Stimulated activated CD8-positive, alpha-beta memory T cell treated with anti-CD3 and anti-CD28 coated beads, Interleukin-2, amount 100 ng/mL, for 48 hours (primary cell): ENCODE measurements around the gene NUTM2E.
"Not testable (repeated sequence)": the region's sequence is repeated elsewhere in the genome, so short reads cannot be mapped to it uniquely, and the experiment has no call there.

Experiments used
- DNase-seq, 2 donors: peaks; one replicate each; pipeline ENCODE4 v3.0.0-alpha.2; 2020; ENCODE audit warnings: low read depth in 2 of 2

The NUTM2E gene, protein sequence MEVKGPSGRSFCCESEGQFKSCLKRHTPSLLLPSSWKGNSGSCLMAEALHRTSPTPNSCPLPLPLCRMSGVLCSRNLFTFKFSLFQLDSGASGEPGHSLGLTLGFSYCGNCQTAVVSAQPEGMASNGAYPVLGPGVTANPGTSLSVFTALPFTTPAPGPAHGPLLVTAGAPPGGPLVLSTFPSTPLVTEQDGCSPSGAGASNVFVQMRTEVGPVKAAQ (N-terminal part only)

DNA sequence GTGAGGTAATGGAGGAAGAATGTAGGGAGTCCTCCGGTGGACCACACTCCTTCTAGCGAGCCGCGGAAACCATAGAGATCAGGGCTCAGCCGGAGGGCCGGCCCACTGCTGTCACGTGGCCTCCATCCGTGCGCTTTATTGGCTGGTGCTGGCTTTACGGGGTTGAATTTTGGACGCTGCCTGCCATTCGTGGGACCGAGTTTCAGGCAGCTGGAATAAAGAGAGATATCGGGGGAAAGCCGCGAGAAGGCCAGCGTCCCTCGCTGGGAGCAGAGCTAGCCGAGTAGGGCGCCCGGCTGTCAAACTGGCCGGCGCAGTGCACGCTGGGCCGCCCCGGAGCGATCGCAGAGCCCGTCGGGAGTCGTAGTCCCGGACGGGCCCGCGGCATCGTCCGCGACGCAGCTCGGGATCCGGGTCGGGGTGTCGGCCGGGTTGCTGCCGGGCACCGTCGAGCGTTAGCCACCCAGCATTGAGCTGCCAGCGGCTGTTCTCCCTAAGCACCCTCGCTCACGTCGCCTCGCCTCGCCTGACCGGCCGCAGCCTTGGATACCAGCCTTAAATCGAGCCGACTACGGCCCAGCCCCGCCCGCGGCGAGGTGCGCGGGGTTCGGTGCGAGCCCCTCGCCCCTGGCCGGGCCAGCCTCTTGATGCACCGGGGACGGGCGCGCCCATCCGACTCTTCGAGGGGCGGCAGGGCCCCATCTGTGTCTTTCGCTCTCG lies at the start of gene NUTM2E:
NUTM2E (plus strand) TSS at position 244 of the 720 bp plus-strand sequence. CDS start 15,002 bp downstream, outside the sequence.
- peak; percentile 46 to 56 for DNase-seq

- not testable (repeated sequence) for DNase-seq
Measured at GRCh38 chr10:79777997-79778396, 48.5 kb upstream of the NUTM2E start.

- peak; percentile 33 to 42 for DNase-seq
Measured at GRCh38 chr10:79779310-79779938, 47.1 kb upstream of the NUTM2E start.

DNA sequence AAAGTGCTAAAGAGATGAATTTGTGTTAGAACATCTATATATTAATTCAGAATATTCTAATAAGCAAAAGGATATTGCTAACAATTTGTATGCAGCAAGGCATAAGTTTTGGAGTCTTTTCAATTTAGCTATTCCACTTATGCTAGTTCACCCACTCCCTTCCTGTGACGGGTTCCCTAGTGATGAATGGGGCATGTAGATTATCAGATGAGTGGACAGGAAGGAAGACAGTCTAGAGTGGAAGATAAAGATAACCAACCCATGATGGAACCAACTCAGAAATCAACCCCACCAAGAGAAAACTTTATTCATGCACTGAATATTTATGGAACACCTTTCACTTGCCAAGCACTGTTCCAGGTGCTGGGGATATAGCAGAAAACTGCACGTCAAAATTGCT lies 46.5 kb upstream of the NUTM2E start:
- not testable (repeated sequence) for DNase-seq

DNA sequence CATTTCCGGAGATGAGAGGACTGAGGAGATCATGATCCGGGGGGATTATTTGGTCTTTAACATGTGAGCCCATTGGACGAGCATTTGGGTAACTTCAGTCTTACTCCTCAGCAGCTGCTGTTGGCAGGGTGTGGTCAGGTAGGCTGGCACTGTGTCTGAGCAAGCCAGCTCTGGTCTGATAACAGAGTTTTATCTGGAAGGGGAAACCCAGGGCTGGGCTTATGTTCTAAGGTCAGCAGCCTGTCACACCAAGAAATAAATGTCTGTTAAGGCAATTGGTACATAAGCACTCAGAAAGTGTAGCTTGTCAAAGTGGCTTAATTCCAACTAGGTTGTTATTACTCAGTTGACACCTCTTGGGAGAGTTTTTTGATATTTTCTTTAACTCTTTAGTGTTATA lies 45.0 kb upstream of the NUTM2E start:
- not testable (repeated sequence) for DNase-seq

DNA sequence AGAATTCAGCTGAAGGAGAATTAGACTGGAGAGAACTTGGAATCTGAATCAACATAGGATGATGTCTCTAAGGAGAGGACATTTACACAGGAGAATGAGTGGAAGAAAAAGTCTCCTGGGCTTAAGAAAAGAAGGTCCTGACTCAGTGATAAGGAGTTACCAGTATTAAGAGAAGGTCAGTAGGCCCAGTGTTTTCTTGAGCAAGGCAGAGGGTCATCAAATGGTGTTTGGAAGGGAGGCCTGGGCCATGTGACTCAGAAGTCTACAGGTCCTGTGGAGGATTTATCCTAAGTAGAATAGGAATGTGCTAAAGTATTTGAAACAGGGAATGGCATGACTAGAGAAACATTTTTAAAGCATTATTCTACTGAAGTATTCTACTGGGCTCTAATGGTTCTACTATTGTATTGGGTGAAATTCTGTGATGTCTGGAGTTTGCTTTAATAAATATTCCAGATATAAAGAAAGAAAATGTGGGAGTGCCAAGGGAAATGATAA lies 39.0 kb upstream of the NUTM2E start:
- DNase-seq: not testable (repeated sequence)

GRCh38 chr10:79789351-79789750 lies 37.2 kb upstream of the NUTM2E start:
- not testable (repeated sequence) for DNase-seq

DNA sequence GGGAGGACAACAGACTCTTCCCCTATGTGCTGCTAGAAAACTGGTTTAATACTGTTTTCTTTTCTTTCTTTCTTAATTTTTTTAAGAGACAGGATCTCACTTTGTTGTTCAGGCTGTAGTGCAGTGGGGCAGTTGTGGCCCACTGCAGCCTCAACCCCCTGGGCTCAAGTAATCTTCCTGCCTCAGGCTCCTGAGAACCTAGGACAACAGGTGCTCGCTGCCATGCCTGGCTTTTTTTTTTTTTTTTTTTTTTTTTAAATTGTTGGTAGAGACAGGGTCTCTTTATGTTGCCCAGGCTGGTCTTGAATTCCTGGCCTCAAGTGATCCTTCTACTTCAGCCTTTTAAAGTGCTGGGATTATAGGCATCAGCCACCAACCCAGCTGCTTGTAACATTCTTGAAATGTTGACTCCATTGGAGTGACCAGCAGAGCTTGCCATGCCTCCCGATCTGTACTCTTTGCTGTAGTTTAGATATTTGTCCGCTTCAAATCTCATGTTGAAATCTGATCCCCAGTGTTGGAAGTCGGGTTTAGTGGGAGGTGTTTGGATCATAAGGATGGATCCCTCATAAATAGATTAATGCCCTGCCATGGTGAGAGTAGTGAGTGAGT lies 34.5 kb upstream of the NUTM2E start:
- not testable (repeated sequence) for DNase-seq

GRCh38 chr10:79799337-79799736 lies 27.2 kb upstream of the NUTM2E start:
- DNase-seq: not testable (repeated sequence)

GRCh38 chr10:79805857-79806256 lies 20.7 kb upstream of the NUTM2E start:
- DNase-seq: not testable (repeated sequence)

- DNase-seq: not testable (repeated sequence)
Measured at GRCh38 chr10:79811895-79812294, 14.6 kb upstream of the NUTM2E start.

- DNase-seq: not testable (repeated sequence)
Measured at GRCh38 chr10:79816290-79816689, 10.2 kb upstream of the NUTM2E start.

DNA sequence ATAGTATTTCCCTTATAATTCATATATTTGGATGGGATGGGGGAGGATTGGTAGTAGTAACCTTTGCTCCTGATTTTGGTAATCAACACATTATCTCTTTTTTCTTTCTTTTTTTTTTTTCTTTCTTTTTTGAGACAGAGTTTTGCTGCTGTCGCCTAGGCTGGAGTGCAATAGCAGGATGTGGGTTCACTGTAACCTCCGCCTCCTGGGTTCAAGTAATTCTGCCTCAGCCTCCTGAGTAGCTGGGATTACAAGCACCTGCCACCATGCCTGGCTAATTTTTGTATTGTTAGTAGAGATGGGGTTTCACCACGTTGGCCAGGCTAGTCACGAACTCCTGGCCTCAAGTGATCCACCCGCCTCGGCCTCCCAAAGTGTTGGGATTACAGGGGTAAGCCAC lies 3.2 kb upstream of the NUTM2E start:
- DNase-seq: not testable (repeated sequence)

GRCh38 chr10:79825587-79826011 lies 940 bp upstream of the NUTM2E start:
- not testable (repeated sequence) for DNase-seq

- DNase-seq: not testable (repeated sequence)
Measured at GRCh38 chr10:79826131-79826495, 426 bp upstream of the NUTM2E start.

DNA sequence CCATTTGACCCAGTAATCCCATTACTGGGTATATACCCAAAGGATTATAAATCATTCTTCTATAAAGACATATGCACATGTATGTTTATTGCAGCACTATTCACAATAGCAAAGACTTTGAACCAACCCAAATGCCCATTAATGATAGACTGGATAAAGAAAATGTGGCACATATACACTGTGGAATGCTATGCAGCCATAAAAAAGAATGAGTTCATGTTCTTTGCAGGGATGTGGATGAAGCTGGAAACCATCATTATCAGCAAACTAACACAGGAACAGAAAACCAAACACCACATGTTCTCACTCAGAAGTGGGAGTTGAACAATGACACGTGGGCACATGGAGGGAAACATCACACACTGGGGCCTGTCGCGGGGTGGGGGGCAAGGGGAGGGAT lies 7.3 kb downstream of the NUTM2E start:
- not testable (repeated sequence) for DNase-seq

DNA sequence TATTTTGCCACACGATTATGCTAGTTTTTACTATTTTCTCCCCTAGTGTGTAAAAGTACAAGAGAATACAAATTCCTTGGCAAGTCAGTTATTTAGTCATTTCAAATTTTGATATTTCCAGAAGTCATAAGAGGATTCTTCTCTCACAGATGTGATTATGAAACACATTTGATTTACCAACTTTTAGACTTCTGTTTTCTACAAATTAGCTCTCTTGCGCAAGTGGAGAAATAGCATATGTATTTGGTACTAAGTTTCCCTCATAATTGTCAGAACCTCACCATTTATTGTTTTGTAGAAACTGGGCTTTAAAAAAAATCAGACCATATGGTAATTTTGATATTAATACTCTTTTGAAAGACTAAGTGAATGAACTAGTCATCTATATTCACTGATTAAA lies 9.4 kb downstream of the NUTM2E start:
- DNase-seq: not testable (repeated sequence)

DNA sequence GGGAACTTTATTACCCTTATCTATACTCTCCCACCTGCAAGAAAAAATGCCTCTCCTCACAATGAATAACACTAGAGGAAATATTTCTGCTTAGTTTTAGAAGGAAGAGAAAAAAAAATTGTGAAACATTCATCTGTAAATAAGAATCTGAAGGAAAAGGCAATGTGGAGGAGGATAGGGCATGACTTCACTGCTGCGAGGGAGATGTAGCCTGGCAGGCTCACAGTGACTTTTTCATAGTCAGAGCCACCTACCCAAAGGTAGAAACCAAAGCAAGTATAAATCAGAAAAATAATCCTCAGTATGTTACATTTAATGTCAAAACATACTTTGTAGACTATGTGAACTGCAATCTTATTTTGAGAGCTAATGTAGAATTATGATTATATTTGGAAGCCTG lies 10.4 kb downstream of the NUTM2E start:
- not testable (repeated sequence) for DNase-seq

DNA sequence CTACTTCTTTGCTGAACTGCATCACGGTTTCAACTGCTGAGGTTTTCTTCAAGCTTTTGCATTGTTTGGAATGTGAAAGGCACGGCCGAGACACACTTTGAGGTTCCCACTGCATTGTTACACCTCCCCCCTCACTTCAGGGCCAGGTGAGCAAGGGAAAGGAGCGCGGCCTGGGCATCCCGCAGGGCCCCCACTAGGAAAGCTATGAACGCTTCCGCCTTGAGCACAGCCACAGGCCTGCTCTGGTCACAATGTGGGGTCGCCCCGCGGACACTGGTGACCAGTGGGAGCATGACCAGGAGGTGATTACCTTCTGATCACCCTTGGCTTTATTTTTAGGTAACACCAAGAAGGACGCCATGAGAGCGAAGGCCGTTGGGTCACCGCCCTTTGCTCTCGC lies 11.9 kb downstream of the NUTM2E start:
- DNase-seq: not testable (repeated sequence)

GRCh38 chr10:79853191-79853854 lies 26.8 kb downstream of the NUTM2E start:
- not testable (repeated sequence) for DNase-seq

GRCh38 chr10:79862269-79862668 lies 35.7 kb downstream of the NUTM2E start:
- DNase-seq: not testable (repeated sequence)
